Activated gamma-delta T cell treated with Interleukin-2 at 50 U/mL for 16 hours (primary cell): ENCODE measurements around the gene C9orf85.

ENCODE experiments used
- DNase-seq: peaks from one replicate; pipeline ENCODE4 v3.0.0-alpha.2; 2020

C9orf85 gene

DNA sequence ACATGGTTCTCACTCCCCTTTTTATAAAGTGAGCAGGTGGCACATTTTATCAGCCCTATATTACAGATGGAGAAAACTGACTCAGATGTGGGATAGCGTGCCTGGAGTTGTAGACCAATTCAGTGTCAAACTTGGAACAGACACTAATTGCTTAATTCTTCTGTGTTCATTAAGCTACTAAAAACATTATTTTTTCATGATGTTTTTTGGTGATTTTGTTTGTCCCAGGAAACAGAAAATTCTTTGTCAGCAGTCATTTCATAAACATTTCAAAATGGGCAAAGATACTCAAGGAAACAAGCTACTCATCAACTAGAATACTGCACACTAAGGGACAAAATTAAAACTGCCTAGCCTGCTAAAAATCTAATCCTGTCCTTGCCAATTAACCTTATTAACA, 2.6 kb upstream of the C9orf85 start:
- no peak for DNase-seq

DNA sequence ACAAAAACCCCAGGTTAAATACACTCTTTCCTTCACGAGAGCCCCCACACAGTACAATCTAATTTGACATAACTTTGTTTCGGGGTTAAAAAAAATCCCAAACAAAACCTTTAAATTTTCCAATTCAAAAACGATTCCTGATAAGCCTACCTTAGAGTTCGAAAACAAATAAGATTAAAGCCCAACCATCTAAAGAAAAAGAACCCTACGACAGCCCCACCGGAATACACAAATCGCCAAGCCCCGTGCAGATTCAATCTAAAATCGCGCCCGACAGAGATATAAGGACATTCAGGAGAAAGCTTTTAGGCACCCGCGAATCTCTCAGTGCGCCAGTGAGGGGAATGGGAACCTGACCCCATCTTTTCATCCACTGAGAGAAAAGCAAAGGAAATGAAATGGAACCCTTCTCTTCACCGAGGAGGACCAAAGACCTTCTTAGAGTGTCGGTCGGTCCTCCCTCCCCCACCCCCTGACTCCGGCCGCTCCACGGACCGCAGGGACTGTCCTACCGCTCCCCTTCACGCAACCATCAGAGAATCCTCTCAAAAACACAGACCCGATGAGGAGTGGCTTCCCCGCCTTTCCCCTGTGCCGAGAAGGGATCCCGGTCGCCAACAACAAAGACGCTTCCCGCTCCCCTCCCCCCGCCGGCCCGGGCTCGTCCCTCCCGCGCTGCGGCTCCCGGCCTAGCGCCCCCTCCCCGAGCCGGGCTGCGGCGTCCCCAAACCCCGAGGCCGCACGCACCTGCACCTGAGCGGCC, 1.4 kb upstream of the C9orf85 start:
- peak; percentile 9 for DNase-seq

DNA sequence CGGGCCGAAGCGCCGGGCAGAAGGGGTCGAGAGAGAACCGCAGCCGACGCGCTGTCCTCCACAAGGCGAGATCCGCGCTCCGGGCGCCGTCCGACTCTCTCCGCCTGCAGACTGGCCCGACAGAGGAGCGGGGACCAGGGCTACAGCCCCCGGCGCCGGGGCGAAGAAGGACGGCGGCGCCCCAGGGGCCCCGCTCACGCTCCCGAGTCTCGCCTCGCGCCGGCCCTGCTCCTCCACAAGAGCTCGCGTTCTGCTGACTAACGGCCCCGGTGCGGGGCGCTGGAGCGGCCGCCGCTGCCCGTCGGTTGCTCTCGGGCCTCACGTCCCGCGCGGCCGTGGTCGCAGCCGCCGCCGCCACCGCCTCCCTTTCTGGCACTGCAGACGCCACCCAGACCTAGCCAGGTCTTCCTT, 784 bp upstream of the C9orf85 start:
- DNase-seq: peak; percentile 10

DNA sequence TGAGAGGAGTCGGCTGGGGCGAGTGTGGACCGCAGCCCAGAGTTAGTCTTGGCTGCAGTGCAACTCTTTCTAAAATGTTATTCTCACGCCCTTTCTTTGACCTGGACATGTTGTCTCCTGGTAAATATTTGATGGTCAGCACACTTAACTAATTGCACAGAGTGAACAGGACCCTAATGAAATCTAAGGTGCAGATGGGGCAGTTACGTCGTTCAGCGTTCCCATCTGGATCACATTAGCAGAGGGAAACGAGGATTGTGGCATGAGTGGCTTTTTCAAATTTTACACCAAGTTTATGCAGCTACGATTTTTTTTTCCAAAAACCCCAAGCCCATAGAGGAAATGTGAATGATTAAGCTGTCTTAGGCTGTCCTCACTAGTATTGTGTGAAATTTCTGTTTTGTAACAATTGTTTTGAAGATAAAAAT, 483 bp downstream of the C9orf85 start:
- no peak for DNase-seq

DNA sequence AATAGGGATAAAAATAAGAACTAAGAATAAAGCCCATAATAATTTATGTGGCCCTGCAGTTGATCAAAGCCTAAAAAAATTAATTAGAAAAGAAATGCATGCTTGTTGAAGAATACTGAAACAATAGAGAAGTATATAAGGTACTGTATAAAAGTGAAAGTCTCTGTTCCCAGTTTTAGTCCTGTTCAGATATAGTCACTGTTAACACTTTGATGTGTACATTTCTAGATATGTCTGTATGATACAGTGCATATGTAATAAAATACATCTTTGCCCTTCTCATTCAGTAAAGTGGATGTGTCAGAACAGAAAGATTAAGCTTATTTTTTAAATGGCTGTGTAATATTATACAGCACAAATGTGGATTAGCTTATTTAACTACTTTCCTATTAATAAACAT, 4.1 kb downstream of the C9orf85 start:
- no peak for DNase-seq

DNA sequence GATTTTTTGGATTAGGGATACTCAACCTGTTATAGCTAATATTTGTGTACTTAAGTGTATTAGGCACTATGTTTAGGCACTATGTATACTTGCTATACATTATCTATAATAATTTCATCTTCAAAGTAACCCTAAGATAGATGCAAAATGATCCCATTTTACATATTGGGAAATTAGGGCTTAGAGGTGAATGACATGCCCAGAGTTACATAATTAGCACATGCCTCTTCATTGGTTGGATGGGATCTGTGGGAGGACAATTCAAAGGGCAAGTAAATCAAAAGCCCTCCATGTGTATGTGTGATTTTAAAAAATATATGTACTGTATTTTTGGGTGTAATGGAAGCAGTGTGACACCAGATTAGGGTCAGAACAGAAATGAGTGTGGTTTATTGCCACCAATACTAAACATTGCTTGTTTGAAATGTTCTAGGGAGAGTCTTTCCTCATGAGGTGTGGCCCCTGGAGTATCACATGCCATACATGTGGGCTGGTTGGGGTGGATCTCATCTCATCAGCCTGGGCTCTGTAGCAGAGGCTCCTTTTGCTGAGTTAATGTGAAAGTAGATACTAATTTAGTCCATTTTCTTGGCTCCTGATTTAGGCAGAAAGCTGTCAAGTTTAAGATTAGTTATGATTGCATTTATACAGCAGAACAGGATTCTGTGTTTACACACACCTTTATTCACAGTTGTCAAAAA, 5.5 kb downstream of the C9orf85 start:
- DNase-seq: no peak

DNA sequence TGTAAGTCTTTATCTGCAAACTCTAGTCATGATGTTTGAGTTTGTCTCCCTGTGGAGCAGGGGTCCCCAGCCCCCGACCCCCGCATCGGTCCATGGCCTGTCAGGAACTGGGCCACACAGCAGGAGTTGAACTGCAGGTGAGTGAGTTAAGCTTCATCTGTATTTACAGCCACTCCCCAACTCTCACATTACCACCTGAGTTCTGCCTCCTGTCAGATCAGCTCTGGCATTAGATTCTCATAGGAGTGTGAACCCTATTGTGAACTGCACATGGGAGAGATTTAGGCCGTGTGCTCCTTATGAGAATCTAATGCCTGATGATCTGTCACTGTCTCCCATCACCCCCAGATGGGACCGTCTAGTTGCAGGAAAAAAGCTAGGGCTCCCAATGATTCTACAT, 7.0 kb downstream of the C9orf85 start:
- no peak for DNase-seq

DNA sequence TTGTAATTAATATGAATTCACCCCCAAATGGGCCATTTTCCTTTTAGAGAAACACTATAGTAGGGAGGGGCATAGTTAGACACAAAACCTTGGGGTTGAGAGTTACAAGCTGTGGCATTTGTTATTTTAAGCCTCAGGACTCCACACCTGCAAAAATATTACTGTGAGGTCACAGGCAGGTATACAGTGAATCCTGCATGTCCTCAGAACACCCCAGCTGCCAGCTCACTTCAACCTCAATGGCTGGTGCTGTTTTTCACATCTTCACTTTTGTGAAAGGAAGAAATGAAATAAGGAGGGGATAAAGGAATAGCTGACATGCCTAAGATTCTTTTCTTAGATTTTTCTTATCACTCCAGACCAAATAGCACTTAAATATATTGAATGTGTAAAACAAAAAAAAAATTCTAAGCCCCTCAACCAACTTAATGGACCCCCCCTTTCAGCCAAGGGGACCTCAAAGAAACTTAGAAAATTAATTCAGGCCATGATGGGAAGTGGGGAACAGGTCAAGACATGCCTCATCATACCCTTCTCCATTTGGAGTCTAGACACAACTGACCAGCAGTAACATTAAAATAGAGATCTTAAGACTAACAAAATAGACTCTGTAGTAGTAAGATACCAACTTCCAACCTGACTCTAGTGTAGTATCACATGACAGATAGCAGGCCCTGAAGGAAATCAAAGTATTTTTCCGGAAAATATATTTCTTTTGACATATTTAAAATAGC, 9.2 kb downstream of the C9orf85 start:
- DNase-seq: no peak

DNA sequence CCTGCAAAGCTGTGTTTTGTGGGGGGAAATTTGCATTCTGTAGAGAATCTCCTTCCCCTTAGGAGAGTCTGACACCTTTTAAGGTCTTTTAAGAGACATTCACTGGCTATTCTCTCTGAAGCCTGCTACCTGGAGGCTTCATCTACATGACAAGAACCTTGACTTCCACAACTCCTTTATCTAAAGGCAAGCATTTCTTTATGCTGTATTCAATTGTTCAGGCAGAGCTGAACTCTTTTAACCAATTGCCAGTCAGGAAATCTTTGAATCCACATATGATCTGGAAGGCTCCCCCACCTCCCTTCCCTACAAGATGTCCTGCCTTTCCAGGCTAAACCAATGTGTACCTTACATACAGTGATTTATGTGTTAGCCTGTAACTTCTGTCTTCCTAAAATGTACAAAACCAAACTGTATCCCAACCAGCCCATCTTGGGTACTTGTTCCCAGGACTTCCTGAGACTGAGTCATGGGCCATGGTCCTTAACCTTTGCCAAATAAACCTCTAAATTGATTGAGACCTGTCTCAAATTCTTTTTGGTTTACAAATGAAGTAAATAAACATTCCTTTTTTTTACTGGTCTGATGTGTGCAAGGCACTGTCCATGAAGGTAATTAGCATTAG, 9.9 kb downstream of the C9orf85 start:
- DNase-seq: no peak

DNA sequence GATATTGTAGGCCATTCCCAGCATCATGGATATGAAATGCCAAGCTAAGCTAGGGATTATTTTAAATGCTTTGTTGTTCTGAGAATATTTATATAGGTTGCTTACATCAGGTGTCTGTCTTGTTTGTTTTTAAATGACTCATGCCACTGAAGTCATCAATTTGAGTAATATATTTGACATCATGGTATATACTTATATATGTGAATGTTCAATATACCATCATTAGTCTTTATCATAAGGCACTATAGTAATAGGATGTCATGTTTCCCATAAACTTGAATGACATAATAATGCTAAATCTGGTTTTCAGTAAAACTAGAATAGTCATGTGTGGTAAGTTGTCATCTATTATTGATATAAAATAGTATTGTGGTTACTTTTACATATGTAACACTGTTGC, 13.1 kb downstream of the C9orf85 start:
- DNase-seq: no peak

DNA sequence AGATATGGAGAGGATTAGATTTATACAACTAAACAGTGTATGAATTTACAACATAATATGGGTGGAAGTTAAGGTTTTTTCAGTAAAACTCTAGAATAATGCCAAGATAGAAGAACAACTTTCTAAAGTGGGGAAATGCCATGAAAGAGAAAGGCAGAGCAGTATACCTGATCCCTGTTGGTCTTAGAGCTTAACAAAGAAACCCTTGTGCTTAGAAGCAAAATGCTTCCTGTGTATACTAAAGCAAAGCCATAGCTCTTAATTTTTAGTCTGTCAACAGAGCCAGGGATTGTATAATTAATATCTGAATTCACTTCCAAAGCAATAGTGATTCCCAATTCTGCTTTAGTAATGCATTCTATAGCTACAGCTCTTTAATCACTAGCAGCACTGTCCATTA, 14.4 kb downstream of the C9orf85 start:
- DNase-seq: no peak

DNA sequence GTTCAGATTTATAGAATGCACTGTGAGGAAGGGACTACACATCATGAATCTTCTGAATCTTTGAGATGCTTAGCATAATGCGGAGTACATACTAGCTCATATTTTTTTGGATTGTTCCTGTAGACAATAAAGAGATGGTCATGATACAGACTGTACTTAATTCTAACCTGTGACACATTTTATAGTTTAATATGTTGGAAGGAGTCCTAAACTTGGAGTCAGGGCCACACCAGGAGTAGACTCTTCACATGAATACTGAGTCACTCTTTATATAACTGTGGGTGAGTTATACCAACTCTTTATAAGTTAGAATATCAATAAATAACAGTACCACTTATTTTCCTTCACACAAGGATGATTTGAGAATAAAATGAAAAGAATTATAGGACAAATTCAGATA, 16.9 kb downstream of the C9orf85 start:
- no peak for DNase-seq

DNA sequence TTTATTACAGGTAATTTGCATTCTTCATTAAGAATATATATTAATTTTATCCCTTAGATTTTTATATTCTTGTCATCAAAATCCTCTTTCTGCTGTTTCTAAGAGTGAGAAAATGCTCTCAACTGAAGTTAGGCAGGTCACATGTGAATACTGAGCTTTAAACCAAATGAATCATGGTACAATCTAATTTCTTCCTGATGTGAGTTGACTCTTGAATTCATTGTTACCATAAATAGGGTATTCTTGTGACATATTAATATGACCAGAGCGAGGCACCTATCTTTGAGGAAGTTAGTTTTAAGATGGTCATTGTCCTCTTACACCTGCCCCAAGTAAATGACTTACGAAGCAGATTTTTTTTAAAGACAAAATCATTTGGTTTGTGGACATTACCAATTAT, 17.4 kb downstream of the C9orf85 start:
- no peak for DNase-seq

DNA sequence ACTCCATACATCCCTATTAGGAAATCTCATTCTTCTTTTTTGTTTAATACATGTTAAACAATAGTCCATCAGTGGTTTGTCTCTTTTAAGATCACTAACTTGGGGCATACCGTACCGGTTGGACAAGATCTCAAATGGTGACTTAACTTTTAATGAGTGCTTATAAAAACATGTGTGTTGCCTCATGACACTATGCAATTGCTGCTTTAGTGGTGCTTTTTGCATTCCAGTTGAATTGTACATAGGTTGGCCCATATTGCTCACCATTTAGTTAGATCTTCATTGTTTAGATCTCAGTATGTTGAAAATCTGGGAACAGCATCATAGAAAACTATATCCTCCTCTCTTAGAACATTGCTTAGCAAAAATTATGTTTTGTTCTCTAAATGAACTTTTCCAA, 17.8 kb downstream of the C9orf85 start:
- no peak for DNase-seq

DNA sequence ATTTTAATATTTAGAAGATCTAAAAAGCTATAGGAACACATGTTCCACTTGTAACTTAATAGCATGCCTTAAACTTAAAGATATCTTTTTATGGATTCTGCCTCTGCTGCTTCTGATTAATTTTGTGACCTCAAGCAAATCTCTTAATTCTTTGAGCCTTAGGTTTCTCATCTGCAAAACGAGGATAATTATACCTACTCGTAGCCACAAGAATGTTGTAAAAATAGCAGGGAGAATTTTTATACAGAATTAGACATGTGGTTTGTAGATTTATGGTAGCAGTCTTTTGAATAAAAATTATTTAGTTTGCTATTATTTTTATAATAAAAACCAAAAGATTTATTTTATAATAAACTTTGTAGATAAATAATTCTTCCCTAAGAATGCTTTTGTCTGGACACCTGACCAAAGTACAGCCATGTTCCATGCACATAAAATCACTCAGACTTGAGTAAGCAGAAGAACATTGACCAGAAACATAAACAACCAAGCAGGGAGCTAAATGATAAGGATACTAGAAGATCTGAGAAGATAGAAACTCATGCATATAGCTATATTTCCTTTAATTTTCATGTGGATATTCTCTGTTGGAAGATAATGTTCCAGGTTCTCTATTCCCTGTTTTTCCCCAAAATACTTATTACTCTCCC, 18.5 kb downstream of the C9orf85 start:
- no peak for DNase-seq

DNA sequence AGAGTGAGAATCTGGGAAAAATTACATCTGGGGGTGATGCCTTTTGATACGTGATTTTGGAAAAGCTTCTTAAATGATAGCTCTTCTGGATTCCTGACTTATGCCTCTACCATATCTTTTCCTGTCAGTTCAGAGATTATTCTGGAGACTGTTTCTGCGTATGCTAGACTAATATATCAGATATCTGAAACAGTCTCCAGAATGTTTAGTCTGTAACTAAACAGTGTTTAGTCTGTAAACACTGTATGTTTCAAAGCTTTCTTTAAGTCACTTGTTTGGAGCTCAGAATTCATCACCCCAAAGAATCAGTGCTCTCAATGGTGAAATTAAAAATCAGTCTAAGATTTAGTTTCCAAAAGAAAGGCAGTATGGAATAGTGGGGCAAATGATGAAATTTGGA, 19.7 kb downstream of the C9orf85 start:
- DNase-seq: no peak

DNA sequence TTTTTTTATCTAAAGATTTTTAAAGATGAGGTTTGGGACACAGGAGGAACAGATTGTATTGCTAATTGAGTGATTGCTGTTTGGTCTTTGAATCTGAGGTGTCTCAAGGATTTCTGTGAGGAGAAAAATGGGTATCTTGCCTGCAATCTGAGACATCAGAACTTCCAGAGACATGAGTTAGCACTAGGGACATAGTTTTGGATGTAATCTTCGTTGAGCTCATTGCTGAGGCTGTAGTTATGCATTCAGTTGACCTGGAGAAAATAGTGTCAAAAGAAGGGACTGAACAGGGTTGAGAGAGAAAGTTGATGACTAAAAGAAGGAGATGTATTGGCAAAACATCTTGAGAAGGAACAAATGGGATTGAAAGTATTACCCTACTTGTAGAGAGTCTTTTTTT, 24.6 kb downstream of the C9orf85 start:
- no peak for DNase-seq

DNA sequence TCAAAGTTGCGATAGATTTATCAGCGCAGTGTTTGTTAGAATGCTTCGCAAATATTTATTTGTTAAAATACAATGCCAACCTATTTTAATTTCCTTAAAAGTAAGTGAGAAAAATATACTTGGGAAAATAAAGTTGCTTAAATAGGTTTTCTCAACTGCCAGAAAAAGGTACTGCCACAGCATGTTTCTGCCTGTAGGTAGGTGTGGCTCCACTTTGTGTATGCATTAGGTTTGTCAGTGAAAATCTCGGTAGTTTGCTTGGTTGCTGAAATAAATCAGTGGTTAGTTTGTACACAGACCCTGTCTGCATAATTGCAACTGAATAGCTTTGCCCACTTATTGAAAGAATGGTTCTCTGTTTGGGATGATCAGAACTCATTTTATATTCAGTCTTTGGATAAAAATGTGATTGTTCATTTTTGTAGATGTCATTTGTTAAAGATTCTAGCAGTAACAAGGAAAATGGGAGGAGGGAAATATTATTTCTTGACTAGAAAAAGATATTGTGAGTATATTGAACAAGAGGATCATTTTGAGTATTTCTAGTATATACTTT, 25.7 kb downstream of the C9orf85 start:
- DNase-seq: no peak

DNA sequence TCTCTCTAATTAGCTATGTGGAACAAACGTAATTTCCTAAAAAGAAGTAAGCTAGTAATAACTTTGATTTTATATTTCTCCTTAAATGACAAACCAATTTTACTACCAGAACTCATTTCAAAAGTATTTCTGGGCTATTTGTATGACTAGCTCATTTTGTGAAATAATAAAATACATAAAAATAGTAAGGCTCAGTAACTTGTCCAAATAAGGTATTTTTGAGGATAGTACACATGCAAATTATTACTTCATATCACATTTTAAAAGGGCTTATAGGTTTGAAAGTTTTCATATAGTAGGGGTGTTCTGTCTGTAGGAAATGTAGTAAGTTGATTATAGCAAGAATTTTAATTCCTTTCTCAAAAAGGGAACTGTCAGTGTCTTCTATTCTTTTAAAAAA, 26.5 kb downstream of the C9orf85 start:
- DNase-seq: no peak

DNA sequence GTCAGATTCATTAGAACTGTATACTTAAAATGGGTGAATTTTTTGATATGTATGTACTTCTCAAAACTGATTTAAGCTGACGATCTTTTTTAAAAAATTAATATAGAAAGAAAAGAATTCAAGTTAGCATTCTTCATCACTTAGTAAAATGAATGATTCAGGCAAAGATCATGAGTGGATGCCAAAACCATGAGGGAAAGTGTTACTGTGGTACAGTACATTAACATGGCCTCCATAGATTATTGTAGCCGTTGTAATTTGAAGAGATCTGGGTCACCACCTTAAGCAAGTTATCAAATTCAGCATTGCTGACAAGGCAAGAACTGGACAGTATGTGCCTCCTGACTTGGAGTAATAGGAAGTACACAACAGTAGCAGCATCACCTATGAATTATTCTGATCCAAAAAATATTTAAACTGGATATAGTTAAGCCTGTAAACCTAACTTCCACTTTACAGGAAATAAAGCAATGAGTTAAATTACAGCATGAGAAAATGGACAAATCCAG, 29.7 kb downstream of the C9orf85 start:
- no peak for DNase-seq

DNA sequence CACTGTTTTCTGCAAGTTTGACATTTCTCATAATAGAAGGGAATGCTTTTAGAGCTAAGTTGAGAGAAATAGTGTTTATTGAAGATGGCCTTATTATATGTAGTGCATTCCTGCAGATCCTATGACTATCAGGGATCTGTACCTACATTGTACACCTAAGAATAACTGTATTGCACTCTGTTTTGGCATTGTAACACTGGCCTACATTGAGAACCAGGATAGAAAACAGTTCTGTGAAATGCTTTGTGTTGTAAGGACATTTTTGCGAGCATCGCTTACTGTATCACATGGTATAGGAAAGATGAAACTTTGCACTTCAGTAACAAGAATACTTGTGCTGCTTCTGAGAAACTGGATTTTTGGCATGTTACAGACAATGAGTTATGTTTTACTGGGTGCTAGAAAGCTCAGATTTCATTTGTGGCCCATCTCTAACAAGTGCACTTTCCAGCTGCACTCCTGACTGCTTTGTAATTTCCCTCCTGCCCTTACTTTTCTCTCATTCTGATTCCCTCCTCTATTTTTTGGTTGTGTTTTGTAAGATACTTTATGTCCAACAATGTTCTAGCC, 30.6 kb downstream of the C9orf85 start:
- no peak for DNase-seq

DNA sequence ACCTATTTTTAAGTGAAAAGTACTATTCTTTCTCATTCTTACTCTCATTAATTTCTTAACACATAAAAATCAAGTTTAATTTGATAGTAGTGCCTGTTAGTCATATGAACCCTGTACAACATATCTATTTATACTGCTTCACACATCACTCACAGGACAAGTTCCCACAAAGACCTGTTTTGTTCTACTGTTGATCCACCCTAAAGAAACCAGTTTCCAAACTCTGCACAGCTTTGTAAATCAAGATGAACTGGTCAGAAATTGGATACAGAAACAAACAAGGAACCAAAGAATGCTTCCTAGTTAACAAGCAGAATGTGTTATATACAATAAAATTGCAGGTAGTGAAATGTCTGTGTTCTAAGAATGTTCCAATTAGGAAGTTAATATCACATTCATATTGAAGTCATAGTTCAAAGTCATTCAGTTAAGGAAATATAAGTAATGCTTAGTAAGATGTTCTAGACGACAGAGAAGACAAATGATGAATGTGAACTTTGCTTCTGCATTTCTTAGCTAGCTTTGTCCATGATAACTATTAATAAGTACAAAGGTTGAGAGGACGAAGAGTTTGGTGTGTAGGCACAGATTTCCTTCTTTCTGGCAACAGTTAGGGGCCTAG, 33.4 kb downstream of the C9orf85 start:
- no peak for DNase-seq
